Fibroblast of skin of abdomen (primary cell): ENCODE data around the gene POLR3GL.

Experiments used
- DNase-seq: peaks from one replicate; pipeline ENCODE4 v3.0.0-alpha.2; 2013

POLR3GL gene

GRCh38 chr1:145949219-145949618 lies 15.3 kb upstream of the POLR3GL start:
- peak; percentile 26 for DNase-seq

GRCh38 chr1:145951526-145951925 lies 13.0 kb upstream of the POLR3GL start:
- DNase-seq, result no peak

GRCh38 chr1:145952903-145953302 lies 11.6 kb upstream of the POLR3GL start:
- DNase-seq, result no peak

GRCh38 chr1:145953861-145954260 lies 10.6 kb upstream of the POLR3GL start:
- DNase-seq, result no peak

GRCh38 chr1:145955436-145955835 lies 9.1 kb upstream of the POLR3GL start:
- DNase-seq, result no peak

GRCh38 chr1:145956361-145956760 lies 8.1 kb upstream of the POLR3GL start:
- DNase-seq, result no peak

GRCh38 chr1:145956781-145957442 lies 7.6 kb upstream of the POLR3GL start:
- peak; percentile 47 for DNase-seq

GRCh38 chr1:145957443-145958319 lies 6.8 kb upstream of the POLR3GL start, which contains the start of gene LIX1L:
Gene LIX1L (minus strand): TSS chr1:145958017. CDS start chr1:145957927, 90 bp downstream.
- peak; percentile 97 for DNase-seq

- DNase-seq, result no peak
Observed at GRCh38 chr1:145958734-145959133, 5.8 kb upstream of the POLR3GL start.

GRCh38 chr1:145959333-145959732 lies 5.2 kb upstream of the POLR3GL start:
- no peak for DNase-seq

GRCh38 chr1:145959957-145960467 lies 4.5 kb upstream of the POLR3GL start:
- DNase-seq, result no peak

GRCh38 chr1:145960468-145961108 lies 3.9 kb upstream of the POLR3GL start:
- peak; percentile 60 for DNase-seq

GRCh38 chr1:145961109-145961424 lies 3.4 kb upstream of the POLR3GL start:
- no peak for DNase-seq

GRCh38 chr1:145961425-145962156 lies 2.9 kb upstream of the POLR3GL start:
- DNase-seq, result no peak

- no peak for DNase-seq
Observed at GRCh38 chr1:145962157-145963102, 2.1 kb upstream of the POLR3GL start.

GRCh38 chr1:145963265-145964019 lies 1.0 kb upstream of the POLR3GL start:
- peak; percentile 84 for DNase-seq

GRCh38 chr1:145965119-145965744 lies 742 bp downstream of the POLR3GL start:
- no peak for DNase-seq

- DNase-seq, result no peak
Observed at GRCh38 chr1:145967288-145967687, 2.8 kb downstream of the POLR3GL start.

GRCh38 chr1:145972580-145972979 lies 8.1 kb downstream of the POLR3GL start:
- DNase-seq, result no peak

- no peak for DNase-seq
Observed at GRCh38 chr1:145974721-145975120, 10.2 kb downstream of the POLR3GL start.
